HEK293T (cell line): Measurements from ENCODE around the gene SLC18A3.

ENCODE experiments used
- CTCF ChIA-PET: fragments of 350-600 bp; formaldehyde crosslinking; extraction: SDS; loops from one replicate; lab custom pipeline; 2021; ENCODE audit warnings: antibody characterized with exemption, inconsistent platforms; lab: Yijun Ruan, JAX
- POLR2A ChIA-PET: fragments of 350-600 bp; formaldehyde crosslinking; extraction: SDS; loops from one replicate; lab custom pipeline; 2020; ENCODE audit warnings: antibody characterized with exemption, inconsistent platforms; lab: Yijun Ruan, JAX
- DNase-seq: peaks from one replicate; pipeline ENCODE4 v3.0.0; 2012; ENCODE audit warnings: mixed read lengths; ENCODE audit errors: extremely low spot score
- ARNT ChIP-seq: fragments of 450-650 bp; IDR thresholded peaks from 2 replicates; pipeline ENCODE4 v1.6.1; 2017; ENCODE audit warnings: mild to moderate bottlenecking
- BHLHE40 ChIP-seq: fragments of 450-650 bp; IDR thresholded peaks from 2 replicates; pipeline ENCODE4 v1.6.1; 2016; ENCODE audit warnings: mild to moderate bottlenecking, moderate library complexity, borderline replicate concordance
- CTBP1 ChIP-seq: fragments of 450-650 bp; IDR thresholded peaks from 2 replicates; pipeline ENCODE4 v1.6.1; 2016; ENCODE audit warnings: borderline replicate concordance
- ELF4 ChIP-seq: fragments of 450-650 bp; IDR thresholded peaks from 2 replicates; pipeline ENCODE4 v1.6.1; 2017; ENCODE audit warnings: antibody characterized with exemption
- FOXA1 ChIP-seq: fragments of 450-650 bp; IDR thresholded peaks from 2 replicates; pipeline ENCODE4 v1.6.1; 2016; ENCODE audit warnings: mild to moderate bottlenecking
- FOXK2 ChIP-seq: fragments of 450-650 bp; IDR thresholded peaks from 2 replicates; pipeline ENCODE4 v1.6.1; 2016; ENCODE audit warnings: mild to moderate bottlenecking
- FOXM1 ChIP-seq: fragments of 450-650 bp; IDR thresholded peaks from 2 replicates; pipeline ENCODE4 v1.6.1; 2017; ENCODE audit warnings: mild to moderate bottlenecking, borderline replicate concordance
- HDGF ChIP-seq: fragments of 450-650 bp; IDR thresholded peaks from 2 replicates; pipeline ENCODE4 v1.6.1; 2017; ENCODE audit warnings: antibody characterized with exemption, borderline replicate concordance
- L3MBTL2 ChIP-seq: fragments of 450-650 bp; conservative IDR thresholded peaks from 2 replicates; pipeline ENCODE4 v1.6.1; 2016; ENCODE audit warnings: mild to moderate bottlenecking
- LEF1 ChIP-seq: fragments of 450-650 bp; IDR thresholded peaks from 2 replicates; pipeline ENCODE4 v1.6.1; 2017; ENCODE audit warnings: mild to moderate bottlenecking, borderline replicate concordance
- NFRKB ChIP-seq: fragments of 450-650 bp; IDR thresholded peaks from 2 replicates; pipeline ENCODE4 v1.6.1; 2016; ENCODE audit warnings: mild to moderate bottlenecking, moderate library complexity
- SP1 ChIP-seq: fragments of 450-650 bp; IDR thresholded peaks from 2 replicates; pipeline ENCODE4 v1.6.1; 2017
- SUZ12 ChIP-seq: fragments of 450-650 bp; IDR thresholded peaks from 2 replicates; pipeline ENCODE4 v1.6.1; 2016; ENCODE audit warnings: mild to moderate bottlenecking
- TARDBP ChIP-seq: fragments of 450-650 bp; IDR thresholded peaks from 2 replicates; pipeline ENCODE4 v1.6.1; 2016
- ZNF384 ChIP-seq: fragments of 450-650 bp; IDR thresholded peaks from 2 replicates; pipeline ENCODE4 v1.6.1; 2016
- TF ChIP-seq, protein P1 (sequence below): fragments of 450-650 bp; IDR thresholded peaks from 2 replicates; pipeline ENCODE4 v1.6.1; 2016

SLC18A3 gene

DNA sequence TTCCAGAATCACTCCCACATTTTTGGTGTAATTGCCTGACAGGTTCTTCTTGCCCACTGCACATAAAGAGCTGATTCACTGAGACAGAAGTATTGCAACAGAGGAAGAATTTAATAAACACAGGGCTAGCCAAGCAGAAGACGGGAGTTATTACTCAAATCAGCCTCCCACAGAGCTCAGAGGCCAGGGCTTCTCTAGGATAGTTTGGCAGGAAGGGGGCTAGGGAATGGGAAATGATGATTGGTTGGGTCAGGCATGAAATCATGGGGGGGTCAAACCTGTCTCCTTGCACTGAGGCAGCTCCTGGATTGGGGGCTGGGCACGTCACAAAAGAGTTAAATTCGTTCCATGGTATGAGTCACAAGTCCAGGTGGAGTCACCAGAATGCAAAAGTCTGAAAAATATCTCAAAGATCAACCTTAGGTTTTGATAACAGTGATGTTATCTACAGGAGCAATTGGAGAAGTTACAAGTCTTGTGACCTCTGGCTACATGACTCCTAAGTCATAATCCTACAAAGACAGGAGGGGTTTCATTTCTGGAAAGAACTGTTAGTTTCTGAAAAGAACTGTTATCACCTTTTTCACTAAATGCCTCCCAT, 41.0 kb upstream of the SLC18A3 start:
- ChIA-PET POLR2A (no interaction called here), CTCF (interaction anchor here (0.7 kb wide), 1 partner anchor 60 kb away, joined by 4 read pairs; no protein-coding TSS in a partner anchor)
- TF ChIP-seq ELF4 (no peak), SP1 (no peak), BHLHE40 (no peak), FOXM1 (no peak), FOXA1 (no peak), FOXK2 (no peak), L3MBTL2 (no peak), ARNT (no peak), ZNF384 (no peak), TARDBP (no peak), SUZ12 (no peak), NFRKB (no peak), LEF1 (no peak), HDGF (no peak), CTBP1 (no peak)
- TF ChIP-seq, protein P1, sequence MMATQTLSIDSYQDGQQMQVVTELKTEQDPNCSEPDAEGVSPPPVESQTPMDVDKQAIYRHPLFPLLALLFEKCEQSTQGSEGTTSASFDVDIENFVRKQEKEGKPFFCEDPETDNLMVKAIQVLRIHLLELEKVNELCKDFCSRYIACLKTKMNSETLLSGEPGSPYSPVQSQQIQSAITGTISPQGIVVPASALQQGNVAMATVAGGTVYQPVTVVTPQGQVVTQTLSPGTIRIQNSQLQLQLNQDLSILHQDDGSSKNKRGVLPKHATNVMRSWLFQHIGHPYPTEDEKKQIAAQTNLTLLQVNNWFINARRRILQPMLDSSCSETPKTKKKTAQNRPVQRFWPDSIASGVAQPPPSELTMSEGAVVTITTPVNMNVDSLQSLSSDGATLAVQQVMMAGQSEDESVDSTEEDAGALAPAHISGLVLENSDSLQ: no peak
- DNase-seq: no peak

DNA sequence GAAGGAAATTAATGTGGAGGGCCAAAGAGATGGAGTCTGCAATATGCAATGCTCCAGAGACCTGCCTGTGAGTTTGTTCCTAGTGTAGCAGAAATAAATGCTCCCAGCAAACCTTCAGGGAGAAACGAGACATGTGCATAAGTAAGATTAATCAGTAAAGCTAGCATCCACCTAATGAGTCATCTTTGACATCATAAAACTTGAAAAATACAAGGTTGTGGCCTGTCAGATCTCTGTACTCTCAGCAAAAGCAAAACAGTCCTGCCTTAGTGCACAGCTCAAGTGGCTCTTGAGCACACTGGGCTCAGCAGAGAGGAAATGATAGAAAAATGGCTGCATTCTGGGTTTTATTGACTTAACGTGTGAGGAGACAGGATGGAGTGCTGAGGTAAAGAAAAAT, 38.7 kb upstream of the SLC18A3 start:
- CTCF ChIA-PET: no interaction called here
- POLR2A ChIA-PET: no interaction called here
- TF ChIP-seq ARNT (no peak), FOXA1 (no peak), ZNF384 (no peak), CTBP1 (no peak), L3MBTL2 (no peak)
- TF ChIP-seq, protein P1: no peak
- DNase-seq: no peak

DNA sequence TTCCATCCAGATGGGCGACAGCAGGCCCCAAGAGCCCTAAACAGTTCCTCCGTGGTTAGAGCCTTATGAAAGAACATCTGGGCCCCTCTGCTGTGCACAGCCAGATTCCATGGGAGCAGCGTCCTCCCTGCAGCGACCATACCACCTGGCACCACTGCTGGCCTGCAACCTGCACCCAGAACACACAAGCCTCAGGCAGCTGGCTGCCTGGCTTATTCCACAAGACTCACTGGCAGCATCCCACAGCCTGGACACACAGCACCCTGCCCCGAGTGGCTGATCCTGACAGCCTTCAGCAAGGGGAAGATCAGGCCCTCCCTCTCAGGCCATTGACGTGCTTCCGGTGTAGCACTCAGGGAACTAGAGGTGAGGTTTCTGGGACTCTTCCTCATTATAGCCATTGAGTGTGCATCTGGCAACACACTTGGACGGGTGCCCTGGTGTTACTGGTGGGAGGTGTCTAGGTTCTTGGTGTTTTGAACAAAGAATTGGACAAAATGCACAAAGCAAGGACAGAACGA, 37.5 kb upstream of the SLC18A3 start:
- no peak for DNase-seq
- TF ChIP-seq ELF4 (no peak), NFRKB (no peak), FOXA1 (no peak), L3MBTL2 (no peak), ARNT (no peak), HDGF (no peak), BHLHE40 (no peak), CTBP1 (no peak), LEF1 (no peak), FOXK2 (no peak), ZNF384 (no peak)
- TF ChIP-seq, protein P1: no peak
- ChIA-PET CTCF (no interaction called here), POLR2A (no interaction called here)

DNA sequence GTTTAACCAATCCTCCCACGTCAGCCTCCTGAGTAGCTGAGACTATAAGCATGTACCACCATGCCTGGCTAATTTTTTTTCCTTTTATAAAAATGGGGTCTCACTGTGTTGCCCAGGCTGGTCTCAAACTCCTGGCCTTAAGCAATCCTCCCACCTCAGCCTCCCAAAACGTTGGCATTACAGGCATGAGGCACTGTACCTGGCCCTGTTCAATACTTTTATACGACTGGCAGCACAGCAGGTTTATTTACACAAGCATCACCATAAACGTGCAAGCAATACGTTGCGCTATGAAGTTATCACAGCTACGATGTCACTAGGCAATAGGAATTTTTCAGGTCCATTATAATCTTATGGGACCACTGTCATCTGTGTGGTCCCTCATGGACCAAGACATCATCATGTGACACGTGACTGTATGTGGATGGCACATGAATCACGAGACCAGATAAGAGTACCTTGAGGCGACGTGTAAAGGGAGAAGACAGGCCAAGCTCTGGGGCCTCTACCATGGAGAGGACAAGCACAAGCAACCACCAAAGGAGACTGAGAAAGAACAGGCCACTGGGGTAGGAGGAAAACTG, 34.5 kb upstream of the SLC18A3 start:
- ChIA-PET POLR2A (no interaction called here), CTCF (no interaction called here)
- DNase-seq: no peak
- no peak for TF ChIP-seq TARDBP
- no peak for TF ChIP-seq SUZ12
- TF ChIP-seq ARNT: no peak
- TF ChIP-seq HDGF: no peak

DNA sequence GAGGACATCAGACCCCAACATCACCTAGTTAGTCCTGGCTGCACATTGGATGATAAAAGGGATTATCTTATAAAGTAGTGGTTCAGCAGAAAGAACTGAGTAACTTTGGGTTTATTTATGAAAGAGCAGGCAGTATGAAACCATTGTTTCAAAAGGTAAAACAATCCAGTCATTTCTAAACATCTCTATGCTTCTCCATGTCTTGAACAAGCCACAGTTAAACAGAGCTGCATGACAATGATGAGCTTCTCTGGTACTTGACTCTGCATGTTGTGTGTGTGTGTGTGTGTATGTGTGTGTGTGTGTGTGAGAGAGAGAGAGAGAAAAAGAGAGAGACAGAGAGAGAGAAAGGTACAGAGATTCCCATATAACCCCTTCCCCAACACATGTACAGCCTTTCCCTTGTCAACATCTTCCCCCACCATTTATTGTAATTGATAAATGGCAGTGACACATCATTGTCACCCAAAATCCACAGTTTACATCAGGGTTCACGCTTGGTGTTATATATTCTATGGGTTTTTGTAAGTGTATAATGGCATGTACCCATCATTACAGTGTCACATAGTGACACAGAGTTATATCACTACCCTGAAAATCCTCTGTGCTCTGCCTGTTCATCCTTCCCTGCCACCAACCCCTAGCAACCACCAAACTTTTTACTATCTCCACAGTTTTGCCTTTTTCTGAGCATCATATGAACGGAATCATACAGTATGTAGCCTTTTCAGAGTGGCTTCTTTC, 32.8 kb upstream of the SLC18A3 start:
- ChIA-PET POLR2A (no interaction called here), CTCF (no interaction called here)

DNA sequence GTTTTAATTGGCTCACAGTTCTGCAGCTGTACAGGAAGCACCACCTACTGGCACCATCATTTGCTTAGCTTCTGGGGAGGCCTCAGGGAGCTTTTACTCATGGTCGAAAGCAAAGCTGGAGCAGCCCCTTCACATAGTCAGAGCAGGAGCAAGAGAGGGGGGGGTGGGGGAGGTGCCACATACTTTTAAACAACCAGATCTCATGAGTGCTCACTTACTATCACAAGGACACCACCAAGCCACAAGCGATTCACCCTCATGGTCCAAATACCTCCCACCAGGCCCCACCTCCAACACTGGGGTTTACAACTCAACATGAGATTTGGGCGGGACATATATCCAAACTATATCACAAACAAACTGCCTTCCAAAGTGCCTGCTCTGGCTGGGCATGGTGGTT, 31.7 kb upstream of the SLC18A3 start:
- ChIA-PET CTCF (no interaction called here), POLR2A (no interaction called here)

More for the DNA sequence above, 32.8 kb upstream of the SLC18A3 start:
- no peak for DNase-seq
- no peak for TF ChIP-seq SP1
- no peak for TF ChIP-seq BHLHE40
- TF ChIP-seq ZNF384: no peak

More for the DNA sequence above, 31.7 kb upstream of the SLC18A3 start:
- TF ChIP-seq SUZ12 (no peak), HDGF (no peak), FOXA1 (no peak), ZNF384 (no peak), TARDBP (no peak), BHLHE40 (no peak), FOXM1 (no peak), ELF4 (no peak), L3MBTL2 (no peak), ARNT (no peak), NFRKB (no peak), SP1 (no peak)
- TF ChIP-seq, protein P1: no peak
- DNase-seq: no peak
